ENCODE measurements around the gene HELT.

DNA sequence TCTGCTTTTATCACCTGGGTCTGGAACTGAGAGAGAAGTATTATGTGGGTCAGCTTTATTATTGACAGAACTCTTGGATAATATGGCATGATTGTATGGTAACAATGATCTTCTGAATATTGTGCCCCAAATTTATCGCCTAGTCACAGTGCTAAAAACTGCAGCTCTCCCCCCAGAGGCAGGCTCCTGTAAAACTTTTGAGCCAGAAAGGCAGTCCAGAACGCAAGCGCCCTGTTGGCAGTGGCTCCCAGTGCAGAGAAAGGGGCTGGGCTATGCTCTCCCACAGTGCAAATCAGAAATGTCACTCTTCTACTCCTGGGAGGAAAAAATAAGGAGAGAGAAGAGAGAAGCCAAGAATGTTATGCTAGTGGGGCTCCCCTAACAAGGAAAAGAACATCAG is 50.5 kb downstream of the HELT start:
- TF ChIP-seq, protein P1, sequence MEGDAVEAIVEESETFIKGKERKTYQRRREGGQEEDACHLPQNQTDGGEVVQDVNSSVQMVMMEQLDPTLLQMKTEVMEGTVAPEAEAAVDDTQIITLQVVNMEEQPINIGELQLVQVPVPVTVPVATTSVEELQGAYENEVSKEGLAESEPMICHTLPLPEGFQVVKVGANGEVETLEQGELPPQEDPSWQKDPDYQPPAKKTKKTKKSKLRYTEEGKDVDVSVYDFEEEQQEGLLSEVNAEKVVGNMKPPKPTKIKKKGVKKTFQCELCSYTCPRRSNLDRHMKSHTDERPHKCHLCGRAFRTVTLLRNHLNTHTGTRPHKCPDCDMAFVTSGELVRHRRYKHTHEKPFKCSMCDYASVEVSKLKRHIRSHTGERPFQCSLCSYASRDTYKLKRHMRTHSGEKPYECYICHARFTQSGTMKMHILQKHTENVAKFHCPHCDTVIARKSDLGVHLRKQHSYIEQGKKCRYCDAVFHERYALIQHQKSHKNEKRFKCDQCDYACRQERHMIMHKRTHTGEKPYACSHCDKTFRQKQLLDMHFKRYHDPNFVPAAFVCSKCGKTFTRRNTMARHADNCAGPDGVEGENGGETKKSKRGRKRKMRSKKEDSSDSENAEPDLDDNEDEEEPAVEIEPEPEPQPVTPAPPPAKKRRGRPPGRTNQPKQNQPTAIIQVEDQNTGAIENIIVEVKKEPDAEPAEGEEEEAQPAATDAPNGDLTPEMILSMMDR (IDR thresholded peaks at IDR 0.05; ENCODE audit: low read length): no peak
- TF ChIP-seq EZH2 (optimal IDR thresholded peaks at IDR 0.05; ENCODE audit: low read depth, low read length) (no peak), EZH2phosphoT487 (IDR thresholded peaks at IDR 0.05; ENCODE audit: low read length) (no peak)
